Kidney tubule cell (primary cell): ENCODE data around the gene CRYAB.
"Not testable (repeated sequence)": the region's sequence is repeated elsewhere in the genome, so short reads cannot be mapped to it uniquely, and the experiment has no call there.

Experiments
- DNase-seq: peaks from one replicate; pipeline ENCODE4 v3.0.0-alpha.2; 2018; ENCODE audit warnings: low spot score

The CRYAB gene

DNA sequence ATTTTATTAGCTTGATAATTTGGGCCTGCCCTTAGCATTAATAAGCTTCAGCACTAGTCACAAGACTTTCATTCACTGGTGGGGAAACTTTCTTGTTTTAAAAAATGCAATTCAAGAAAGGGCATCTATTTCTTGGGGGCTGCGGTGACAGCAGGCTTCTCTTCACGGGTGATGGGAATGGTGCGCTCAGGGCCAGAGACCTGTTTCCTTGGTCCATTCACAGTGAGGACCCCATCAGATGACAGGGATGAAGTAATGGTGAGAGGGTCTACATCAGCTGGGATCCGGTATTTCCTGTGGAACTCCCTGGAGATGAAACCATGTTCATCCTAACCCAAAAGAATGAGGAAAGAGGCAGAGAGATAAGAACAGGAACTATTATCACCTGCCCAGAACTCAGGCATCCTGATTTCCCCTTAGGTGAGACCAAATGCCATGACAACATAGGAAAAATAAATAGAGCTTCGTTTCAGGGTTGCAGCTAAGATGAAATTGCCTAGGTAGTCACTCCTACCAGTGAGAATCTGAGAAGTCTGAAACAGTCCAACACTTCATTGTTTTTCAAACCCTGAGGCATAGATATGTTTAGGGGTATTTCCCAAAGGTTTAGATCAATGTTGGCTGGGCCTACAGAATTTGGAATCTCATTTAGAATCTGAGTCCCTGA is 2.8 kb downstream of the CRYAB start:
- DNase-seq: no peak

DNA sequence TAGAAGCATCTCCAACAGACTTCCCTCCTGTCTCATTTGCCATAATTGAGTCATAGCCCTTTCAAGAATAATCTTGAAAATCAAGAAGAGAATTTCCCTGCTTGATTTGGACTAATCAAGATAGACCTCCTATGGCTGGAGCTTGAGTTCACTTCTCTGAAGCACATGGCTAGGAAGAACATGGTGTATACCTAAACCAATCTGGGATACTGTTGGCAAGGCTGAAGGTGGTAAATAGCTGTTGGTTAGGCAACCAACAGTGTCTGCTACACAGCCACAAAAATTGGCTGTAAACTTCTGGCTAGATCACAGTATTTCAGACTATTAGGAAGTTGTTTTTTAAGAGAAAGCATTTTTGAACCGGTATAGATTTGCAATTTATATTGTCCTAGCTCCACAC is 4.9 kb downstream of the CRYAB start:
- no peak for DNase-seq

DNA sequence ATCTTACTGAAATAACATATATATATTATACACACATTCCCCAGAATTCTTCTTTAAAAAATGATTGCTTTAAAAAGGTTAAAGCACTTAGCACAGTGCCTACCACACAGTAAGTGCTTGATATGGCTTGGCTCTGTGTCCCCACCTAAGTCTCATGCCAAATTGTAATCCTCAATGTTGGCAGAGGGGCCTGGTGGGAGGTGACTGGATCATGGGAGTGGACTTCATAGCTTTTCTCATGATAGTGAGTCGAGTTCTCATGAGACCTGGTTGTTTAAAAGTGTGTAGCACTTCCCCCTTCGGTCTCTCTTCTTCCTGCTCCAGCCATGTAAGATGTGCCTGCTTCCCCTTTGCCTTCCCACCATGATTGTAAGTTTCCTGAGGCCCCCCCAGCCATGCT is 6.2 kb downstream of the CRYAB start:
- no peak for DNase-seq

DNA sequence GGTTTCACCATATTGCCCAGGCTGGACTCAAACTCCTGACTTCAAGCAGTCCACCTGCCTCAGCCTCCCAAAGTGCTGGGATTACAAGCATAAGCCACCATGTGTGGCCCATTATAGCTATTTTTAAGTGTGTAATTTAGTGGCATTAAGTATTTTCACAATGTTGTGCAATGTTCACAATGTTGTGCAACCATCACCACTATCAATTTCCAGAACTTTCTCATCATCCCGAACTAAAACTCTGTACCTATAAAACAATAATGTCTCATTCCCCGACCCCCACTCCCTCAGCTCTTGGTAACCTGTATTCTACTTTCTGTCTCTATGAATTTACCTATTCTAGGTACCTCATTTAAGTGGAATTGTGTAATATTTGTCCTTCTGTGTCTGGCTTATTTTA is 24.7 kb downstream of the CRYAB start:
- DNase-seq: no peak

DNA sequence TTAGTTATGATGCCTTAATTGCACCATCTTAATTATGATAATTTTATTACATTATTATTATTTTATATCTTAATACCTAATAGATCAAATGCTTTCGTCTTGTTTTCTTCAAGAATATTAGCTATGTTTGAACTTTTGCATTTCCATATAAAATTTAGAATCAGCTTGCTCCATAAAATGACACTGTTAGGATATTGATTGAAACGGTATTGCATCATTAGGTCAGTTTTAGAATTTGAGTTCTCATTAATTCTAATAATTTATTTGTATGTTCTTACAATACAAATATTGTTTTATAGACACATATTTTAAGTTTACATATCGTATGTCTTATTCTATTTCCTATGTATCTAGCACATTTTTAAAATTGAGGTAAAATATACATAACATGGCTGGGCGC is 25.5 kb downstream of the CRYAB start:
- no peak for DNase-seq

DNA sequence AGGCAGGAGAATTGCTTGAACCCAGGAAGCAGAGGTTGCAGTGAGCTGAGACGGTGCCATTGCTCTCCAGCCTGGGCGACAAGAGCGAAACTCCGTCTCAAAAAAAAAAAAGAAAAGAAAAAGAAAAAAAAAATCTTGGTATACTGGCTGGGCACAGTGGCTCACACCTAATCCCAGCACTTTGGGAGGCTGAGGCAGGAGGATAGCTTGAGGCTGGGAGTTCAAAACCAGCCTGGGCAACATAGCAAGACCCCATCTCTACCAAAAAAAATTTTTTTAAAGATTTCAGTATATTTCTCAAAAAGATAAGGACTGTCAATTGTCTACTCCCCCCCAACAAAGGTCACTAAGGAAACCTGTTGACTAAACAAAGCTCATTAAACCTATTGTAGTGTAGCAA is 26.5 kb downstream of the CRYAB start:
- not testable (repeated sequence) for DNase-seq

DNA sequence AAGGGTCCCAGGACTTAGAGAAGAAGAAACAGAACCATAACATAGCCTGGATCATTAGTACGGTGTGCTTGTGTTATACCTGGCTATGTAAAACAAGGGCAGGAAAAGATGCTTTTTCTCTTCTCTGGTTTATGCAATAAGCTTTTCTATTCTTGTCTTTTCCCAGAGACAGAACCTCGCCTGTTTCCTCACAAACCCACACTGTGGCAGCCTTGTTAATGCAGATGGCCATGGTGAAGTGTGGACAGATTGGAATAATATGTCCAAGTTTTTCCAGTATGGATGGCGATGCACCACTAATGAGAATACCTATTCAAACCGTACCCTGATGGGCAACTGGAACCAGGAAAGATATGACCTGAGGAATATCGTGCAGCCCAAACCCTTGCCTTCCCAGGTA is 29.4 kb downstream of the CRYAB start:
- DNase-seq: no peak

DNA sequence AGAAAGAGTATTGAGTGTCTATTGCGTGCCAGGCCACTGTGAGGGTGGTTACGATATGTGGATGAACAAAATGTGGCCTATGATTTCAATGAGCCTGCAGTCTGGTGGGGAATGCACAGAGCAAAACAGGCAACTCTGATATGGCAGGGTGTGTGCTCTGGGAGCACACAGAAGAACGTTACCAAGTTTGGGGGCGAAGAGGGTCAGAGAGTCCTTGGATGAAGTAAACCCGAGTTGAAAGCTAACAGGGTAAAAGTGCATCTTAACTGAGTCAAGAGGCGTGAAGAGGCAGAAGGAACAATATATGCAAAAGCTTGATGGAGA is 32.0 kb downstream of the CRYAB start:
- DNase-seq: no peak

DNA sequence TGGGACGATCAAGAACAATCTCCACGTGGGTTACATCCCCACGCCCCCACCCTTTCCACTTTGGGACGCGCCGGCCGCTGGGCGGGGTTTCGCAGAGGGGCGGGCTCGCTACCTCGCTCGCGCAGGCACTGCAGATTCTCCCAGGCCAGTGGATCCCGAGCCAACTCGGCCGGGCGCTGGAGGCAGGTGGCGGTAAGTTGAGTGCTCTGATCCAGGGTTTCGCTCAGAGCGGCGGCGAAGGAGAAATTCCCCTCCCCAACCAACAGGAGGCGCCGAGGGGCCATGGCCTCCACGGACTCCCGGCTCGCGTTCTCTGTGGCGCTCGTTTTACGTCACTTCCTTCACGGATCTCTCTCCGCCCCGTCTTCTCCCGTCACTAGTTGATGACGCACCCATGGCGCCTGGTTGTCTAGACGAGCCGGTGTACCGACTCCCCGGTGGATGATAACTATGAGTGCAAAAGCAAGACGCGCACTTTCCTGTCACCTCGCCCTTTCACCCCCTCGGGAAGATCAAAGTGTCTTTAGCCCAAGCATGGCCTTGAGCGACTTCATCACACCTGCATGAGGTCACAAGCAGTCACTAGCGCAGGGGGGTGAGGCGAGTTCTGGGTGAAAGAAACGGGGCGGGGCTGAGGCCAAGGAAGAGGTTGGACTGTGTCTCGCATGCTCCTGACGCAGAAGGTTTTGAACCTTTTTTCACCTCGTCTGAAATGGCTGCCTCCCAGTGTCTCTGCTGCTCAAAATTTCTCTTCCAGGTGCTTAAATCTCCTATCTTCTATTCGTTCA is 32.5 kb downstream of the CRYAB start, which contains the start of the genes CFAP68 and FDXACB1:
Gene CFAP68, plus strand, starts transcription at position 693 of the 788 bp plus-strand sequence. Its CDS starts 20 bp downstream, at position 713.
Gene FDXACB1, minus strand, starts transcription at position 317 of the 788 bp plus-strand sequence. Its CDS starts 33 bp downstream, at position 284.
- DNase-seq: peak; percentile 98

DNA sequence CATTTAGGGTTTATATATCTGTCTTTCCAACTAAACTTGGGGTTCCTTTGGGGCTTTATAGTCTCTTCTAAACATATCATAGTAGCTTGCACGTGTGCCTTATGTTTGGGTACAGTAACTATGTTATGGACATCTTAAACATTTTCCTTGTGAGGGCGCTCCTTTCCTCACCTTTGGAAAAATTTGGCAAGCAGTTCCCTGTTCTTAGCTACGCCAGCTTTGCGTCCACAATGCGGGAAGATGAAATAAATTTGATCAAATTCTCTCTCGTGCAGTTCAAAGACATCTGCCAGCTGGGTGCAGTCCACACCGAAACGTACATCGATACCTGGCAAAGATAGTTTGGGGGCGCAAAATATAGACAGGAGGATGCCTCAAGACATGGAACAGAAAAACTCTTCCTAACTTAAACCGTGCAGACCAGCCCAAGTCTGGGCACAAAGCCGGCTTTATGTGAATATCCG is 33.2 kb downstream of the CRYAB start:
- no peak for DNase-seq

DNA sequence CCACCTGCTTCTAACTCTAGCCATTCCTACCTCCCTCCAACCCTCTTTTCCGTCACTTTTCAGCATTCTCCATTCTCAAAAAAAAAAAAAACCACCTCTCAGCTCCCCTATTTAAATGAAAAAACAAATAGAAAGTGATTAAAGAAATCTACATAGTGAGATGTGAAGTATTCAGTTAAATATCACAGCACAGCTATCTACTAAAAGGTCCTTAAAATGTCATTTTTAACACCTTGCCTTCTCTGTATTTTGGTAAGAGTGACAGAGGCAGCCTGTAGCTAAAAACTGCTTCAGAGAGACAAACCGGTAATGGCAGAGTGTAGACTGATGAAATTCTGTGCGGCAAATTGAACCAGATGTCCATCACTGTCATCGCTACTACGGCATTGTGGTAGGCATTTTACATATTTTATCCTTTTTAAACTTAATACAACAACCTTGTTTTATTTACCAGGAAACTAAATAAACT is 39.8 kb downstream of the CRYAB start:
- DNase-seq: no peak

DNA sequence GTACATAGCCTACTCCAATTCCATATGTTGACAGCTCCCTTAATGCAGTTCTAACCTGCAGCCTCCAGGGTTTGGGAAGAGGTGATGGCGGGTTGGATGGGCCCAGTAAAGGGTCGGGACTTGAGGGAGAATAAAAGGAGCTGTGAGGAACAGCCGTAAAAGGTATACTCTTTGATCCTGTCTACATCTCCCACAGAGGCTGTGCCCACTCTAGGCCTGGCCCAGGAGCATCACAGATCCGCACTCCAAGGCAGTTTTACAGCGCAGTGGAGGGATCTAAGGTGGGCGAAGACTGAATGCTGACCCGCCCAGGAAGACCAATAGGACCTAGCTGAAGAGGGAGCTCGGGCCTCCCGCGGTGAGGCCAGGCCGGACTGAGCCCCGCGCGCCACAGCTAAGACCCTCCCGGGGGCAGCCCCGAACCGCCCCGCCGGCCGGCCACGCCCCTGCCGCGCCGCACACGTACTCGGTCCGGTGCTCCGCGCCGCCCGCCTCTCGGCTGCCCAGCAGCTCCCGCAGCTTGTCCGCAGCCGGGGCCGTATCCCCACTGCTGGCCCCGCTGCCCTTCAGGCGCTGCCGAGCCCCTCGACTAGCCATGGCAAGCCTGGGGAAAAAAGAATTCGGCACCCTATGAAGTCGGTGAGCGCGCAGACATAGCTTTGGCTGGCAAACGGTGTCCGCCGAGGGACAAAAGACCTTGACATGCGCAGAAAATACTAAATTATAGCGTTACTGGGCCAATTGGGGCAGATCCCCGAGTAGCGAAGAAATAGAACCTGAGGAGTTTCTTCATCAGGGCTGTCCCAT is 40.5 kb downstream of the CRYAB start, which contains the start of gene ALG9:
Gene ALG9, minus strand, starts transcription at position 696 of the 807 bp plus-strand sequence. Its CDS starts 99 bp downstream, at position 597.
- DNase-seq: peak; percentile 84

DNA sequence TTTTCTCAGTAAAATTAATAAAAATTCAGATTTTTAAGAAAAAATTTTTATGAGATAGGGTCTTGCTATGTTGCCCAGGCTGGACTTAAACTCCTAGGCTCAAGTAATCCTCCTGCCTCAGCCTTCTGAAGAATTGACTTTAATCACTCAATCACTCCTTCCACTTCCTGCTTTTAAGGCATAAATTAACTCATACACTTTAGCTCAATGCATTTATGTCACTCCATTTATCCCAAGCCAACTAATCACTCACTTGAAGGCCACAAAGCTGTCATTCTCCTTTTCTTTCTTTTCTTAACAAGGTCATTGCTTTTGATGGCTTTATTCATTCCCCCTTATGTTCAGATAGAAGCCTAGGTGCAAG is 41.1 kb downstream of the CRYAB start:
- DNase-seq: no peak

DNA sequence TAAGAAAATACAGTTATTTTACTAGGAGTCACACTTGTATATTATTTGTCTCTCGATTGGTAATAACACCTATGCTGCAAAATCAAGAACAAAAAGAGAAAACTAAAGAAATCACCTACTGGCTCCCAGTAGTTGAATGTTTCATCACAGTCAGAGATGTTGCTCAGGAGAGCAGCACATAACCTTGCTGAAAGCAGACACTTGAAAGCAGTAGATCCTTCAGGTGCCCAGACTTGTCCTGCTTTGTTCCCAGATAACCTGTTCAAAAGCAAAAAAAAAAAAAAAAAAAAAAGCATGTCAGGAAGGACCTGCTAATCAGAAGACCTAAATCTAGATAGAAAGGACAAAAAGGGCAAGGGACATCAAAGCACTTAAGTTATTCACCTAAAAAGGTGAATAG is 41.5 kb downstream of the CRYAB start:
- DNase-seq: no peak

DNA sequence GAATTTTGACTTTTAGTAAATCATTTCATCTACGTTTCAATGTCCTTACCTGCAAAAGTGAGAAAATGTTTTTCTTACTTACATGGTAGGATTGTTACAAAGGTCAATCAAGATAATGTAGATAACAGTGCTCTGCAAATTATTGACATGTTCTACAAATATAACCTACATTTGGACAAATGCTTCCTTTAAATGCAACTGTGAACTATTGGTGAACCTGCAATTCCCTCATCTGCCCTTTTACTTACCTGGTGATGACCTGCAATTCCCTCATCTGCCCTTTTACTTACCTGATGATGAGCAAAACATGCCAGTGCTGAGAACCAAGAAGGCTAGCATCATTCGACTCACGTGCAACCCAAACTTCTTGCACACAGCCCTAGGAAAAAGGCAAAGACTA is 51.3 kb downstream of the CRYAB start:
- DNase-seq: no peak
